H1 (cell line): ENCODE data around the gene AP5Z1. TPM values are rescaled to one million over a fixed set of nuclear protein-coding genes. Genes with fewer than 3 reads are reported as not detected.

Experiments used
- CTCF ChIA-PET: fragments of 300-600 bp; sonication (Branson Sonifier 250); formaldehyde crosslinking; loops from one replicate; lab custom pipeline; 2021; ENCODE audit not compliant: partially characterized antibody; lab: Charles Lee
- POLR2A ChIA-PET: fragments of 300-600 bp; sonication (Branson Sonifier 250); formaldehyde crosslinking; loops from one replicate; lab custom pipeline; 2021; ENCODE audit warnings: inconsistent platforms; ENCODE audit not compliant: partially characterized antibody; lab: Charles Lee
- DNase-seq, 2 experiments: peaks; one replicate each; pipeline versions ENCODE4 v3.0.0 to v3.0.0-alpha.2; 2010 to 2022; ENCODE audit warnings: low spot score in 2 of 2, low read depth in 1 of 2, mixed read lengths in 1 of 2
- FAIRE-seq: peaks from 2 replicates; lab custom pipeline; 2011; peaks lifted over from hg19 to GRCh38; lab: Jason Lieb, UNC
- H2AFZ ChIP-seq: 2 replicates; pipeline ENCODE4 v1.8.1; 2012; ENCODE audit warnings: low read length, inconsistent platforms
- H2AK5ac ChIP-seq: 2 replicates; pipeline ENCODE4 v1.6.1; 2013; ENCODE audit warnings: low read depth, low read length
- H2BK120ac ChIP-seq: replicated peaks from 2 replicates; pipeline ENCODE3; 2013; ENCODE audit warnings: low read depth, low read length, inconsistent platforms
- H2BK12ac ChIP-seq: 2 replicates; pipeline ENCODE4 v1.6.1; 2013; ENCODE audit warnings: low read depth, low read length
- H2BK15ac ChIP-seq: 2 replicates; pipeline ENCODE4 v1.6.1; 2013; ENCODE audit warnings: low read length
- H2BK20ac ChIP-seq: 2 replicates; pipeline ENCODE4 v1.6.1; 2013; ENCODE audit warnings: low read length
- H2BK5ac ChIP-seq: 2 replicates; pipeline ENCODE4 v1.6.1; 2013; ENCODE audit warnings: low read depth, low read length
- H3K14ac ChIP-seq: 2 replicates; pipeline ENCODE4 v1.6.1; 2013; ENCODE audit warnings: inconsistent platforms; ENCODE audit not compliant: insufficient read length
- H3K18ac ChIP-seq: 2 replicates; pipeline ENCODE4 v1.6.1; 2013; ENCODE audit warnings: low read length; ENCODE audit errors: extremely low read depth
- H3K23ac ChIP-seq: 2 replicates; pipeline ENCODE4 v1.6.1; 2013; ENCODE audit warnings: inconsistent platforms; ENCODE audit not compliant: insufficient read length
- H3K23me2 ChIP-seq: 2 replicates; pipeline ENCODE4 v1.6.1; 2013; ENCODE audit warnings: low read depth, low read length
- H3K27ac ChIP-seq: 2 replicates; pipeline ENCODE4 v1.6.1; 2011; ENCODE audit warnings: low read depth, low read length, inconsistent platforms
- H3K27me3 ChIP-seq, 4 experiments: replicated peaks in 1 of 4; 1 replicate in 1 of 4; 2 replicates in 3 of 4; pipeline versions ENCODE4 v1.6.1 to v1.8.1; 2011 to 2013; ENCODE audit warnings: low read length in 3 of 4, mild to moderate bottlenecking in 3 of 4, inconsistent platforms in 2 of 4, mixed read lengths in 2 of 4, moderate library complexity in 1 of 4; ENCODE audit not compliant: control insufficient read depth in 3 of 4, insufficient read depth in 3 of 4; ENCODE audit errors: extremely low read depth in 1 of 4
- H3K36me3 ChIP-seq, 4 experiments: 2 replicates each; pipeline versions ENCODE4 v1.6.1 to v1.8.1; 2011 to 2013; ENCODE audit warnings: mild to moderate bottlenecking in 4 of 4, low read length in 3 of 4, moderate library complexity in 2 of 4, control low read depth in 1 of 4, inconsistent platforms in 1 of 4; ENCODE audit not compliant: insufficient read depth in 4 of 4, control insufficient read depth in 2 of 4
- H3K4ac ChIP-seq: replicated peaks from 2 replicates; pipeline ENCODE3; 2013; ENCODE audit warnings: low read length, low read depth, mixed read lengths, inconsistent platforms; ENCODE audit not compliant: insufficient read length
- H3K4me1 ChIP-seq, 4 experiments: replicated peaks in 1 of 4; 1 replicate in 1 of 4; 2 replicates in 3 of 4; pipeline versions ENCODE4 v1.6.1 to v1.8.1; 2011 to 2013; ENCODE audit warnings: low read length in 3 of 4, inconsistent platforms in 2 of 4, mixed read lengths in 1 of 4; ENCODE audit not compliant: insufficient read depth in 4 of 4, control insufficient read depth in 3 of 4
- H3K4me2 ChIP-seq, 2 experiments: 2 replicates each; pipeline versions ENCODE4 v1.6.1 to v1.8.1; 2011 to 2013; ENCODE audit warnings: low read depth in 2 of 2, low read length in 2 of 2, control low read depth in 1 of 2, inconsistent platforms in 1 of 2, mild to moderate bottlenecking in 1 of 2; ENCODE audit not compliant: insufficient read depth in 1 of 2
- H3K4me3 ChIP-seq, 4 experiments: fragments of 200-600, 300-600 bp in 1 of 4; sonication (generic), shearing (Covaris generic), sonication (Bioruptor Twin) in 1 of 4; 2 replicates each; pipeline versions ENCODE4 v1.5.1 to v1.8.1; 2011 to 2016; ENCODE audit warnings: low read length in 4 of 4, low read depth in 3 of 4, control low read depth in 2 of 4, inconsistent platforms in 2 of 4, mild to moderate bottlenecking in 2 of 4, mixed read lengths in 1 of 4, moderate library complexity in 1 of 4; ENCODE audit not compliant: insufficient read depth in 2 of 4; ENCODE audit errors: extremely low read depth in 1 of 4
- H3K56ac ChIP-seq: replicated peaks from 2 replicates; pipeline ENCODE3; 2013; ENCODE audit warnings: low read depth, mild to moderate bottlenecking, mixed read lengths, low read length, inconsistent platforms; ENCODE audit not compliant: insufficient read length
- H3K79me1 ChIP-seq: 2 replicates; pipeline ENCODE4 v1.6.1; 2013; ENCODE audit warnings: low read depth, low read length, control low read depth
- H3K79me2 ChIP-seq, 2 experiments: 2 replicates each; pipeline versions ENCODE4 v1.6.1 to v1.8.1; 2012 to 2013; ENCODE audit warnings: low read length in 2 of 2, mild to moderate bottlenecking in 2 of 2, inconsistent platforms in 1 of 2; ENCODE audit not compliant: insufficient read depth in 2 of 2, control insufficient read depth in 1 of 2
- H3K9ac ChIP-seq, 4 experiments: replicated peaks in 1 of 4; 1 replicate in 1 of 4; 2 replicates in 3 of 4; pipeline versions ENCODE4 v1.6.1 to v1.8.1; 2011 to 2013; ENCODE audit warnings: low read depth in 3 of 4, low read length in 3 of 4, control low read depth in 2 of 4, mild to moderate bottlenecking in 2 of 4, moderate library complexity in 2 of 4, inconsistent platforms in 1 of 4; ENCODE audit errors: extremely low read depth in 1 of 4
- H3K9me3 ChIP-seq, 2 experiments: 2 replicates each; pipeline versions ENCODE4 v1.6.1 to v1.8.1; 2012 to 2013; ENCODE audit warnings: mild to moderate bottlenecking in 2 of 2, moderate library complexity in 2 of 2, control low read depth in 1 of 2, inconsistent platforms in 1 of 2, low read depth in 1 of 2, low read length in 1 of 2, mixed read lengths in 1 of 2; ENCODE audit not compliant: insufficient read depth in 2 of 2
- H4K20me1 ChIP-seq, 2 experiments: replicated peaks in 1 of 2; 2 replicates each; pipeline versions ENCODE3 to v1.8.1; 2011 to 2013; ENCODE audit warnings: inconsistent platforms in 2 of 2, low read length in 2 of 2, mild to moderate bottlenecking in 1 of 2; ENCODE audit not compliant: insufficient read depth in 2 of 2, control insufficient read depth in 1 of 2
- H4K5ac ChIP-seq: 2 replicates; pipeline ENCODE4 v1.6.1; 2013; ENCODE audit warnings: low read length, low read depth, mixed read lengths, inconsistent platforms; ENCODE audit not compliant: insufficient read length
- H4K8ac ChIP-seq: 2 replicates; pipeline ENCODE4 v1.8.0; 2013; ENCODE audit warnings: mild to moderate bottlenecking, moderate library complexity, low read length, inconsistent platforms; ENCODE audit not compliant: insufficient read depth; ENCODE audit errors: extremely low read depth
- H4K91ac ChIP-seq: replicated peaks from 2 replicates; pipeline ENCODE3; 2013; ENCODE audit warnings: low read length, mixed read lengths, inconsistent platforms; ENCODE audit not compliant: insufficient read length
- BCL11A ChIP-seq, 2 experiments: IDR thresholded peaks; one replicate each; pipeline ENCODE4 v1.6.1; 2011; ENCODE audit warnings: low read depth in 2 of 2, low read length in 2 of 2, mild to moderate bottlenecking in 2 of 2
- CHD2 ChIP-seq: IDR thresholded peaks from 2 replicates; pipeline ENCODE4 v1.6.1; 2012; ENCODE audit warnings: low read length, improper control_type of control experiment
- E2F6 ChIP-seq: IDR thresholded peaks from 2 replicates; pipeline ENCODE4 v1.6.1; 2012; ENCODE audit warnings: inconsistent platforms
- EP300 ChIP-seq, 2 experiments: IDR thresholded peaks; 1 replicate in 1 of 2; 2 replicates in 1 of 2; pipeline ENCODE4 v1.6.1; 2011 to 2012; ENCODE audit warnings: low read depth in 2 of 2, low read length in 2 of 2, mild to moderate bottlenecking in 2 of 2, borderline replicate concordance in 1 of 2, inconsistent platforms in 1 of 2, moderate library complexity in 1 of 2
- JUN ChIP-seq: IDR thresholded peaks from 2 replicates; pipeline ENCODE4 v1.6.1; 2011; ENCODE audit warnings: low read depth, mild to moderate bottlenecking, improper control_type of control experiment, low read length
- JUND ChIP-seq: IDR thresholded peaks from 2 replicates; pipeline ENCODE4 v1.6.1; 2011; ENCODE audit warnings: mild to moderate bottlenecking, improper control_type of control experiment, low read length
- KDM1A ChIP-seq: fragments of 200-600, 300-600 bp; sonication (generic); IDR thresholded peaks from 2 replicates; pipeline ENCODE4 v1.7.1; 2016; ENCODE audit warnings: mild to moderate bottlenecking, low read length, borderline replicate concordance
- POLR2AphosphoS5 ChIP-seq: IDR thresholded peaks from 2 replicates; pipeline ENCODE4 v1.6.1; 2011; ENCODE audit warnings: low read depth, low read length
- RFX5 ChIP-seq: IDR thresholded peaks from 2 replicates; pipeline ENCODE4 v1.6.1; 2011; ENCODE audit warnings: low read depth, low read length, improper control_type of control experiment, borderline replicate concordance
- RXRA ChIP-seq: IDR thresholded peaks from 2 replicates; pipeline ENCODE4 v1.6.1; 2011; ENCODE audit warnings: low read depth, mild to moderate bottlenecking, low read length, moderate library complexity; ENCODE audit not compliant: insufficient read depth
- SP4 ChIP-seq: IDR thresholded peaks from 2 replicates; pipeline ENCODE4 v1.6.1; 2012; ENCODE audit warnings: low read length, inconsistent platforms
- SRF ChIP-seq: IDR thresholded peaks from 2 replicates; pipeline ENCODE4 v1.6.1; 2011; ENCODE audit warnings: mild to moderate bottlenecking, low read depth, low read length, moderate library complexity
- SUZ12 ChIP-seq: fragments of 200-600 bp; sonication (generic); IDR thresholded peaks from 2 replicates; pipeline ENCODE4 v1.6.1; 2012; ENCODE audit warnings: mild to moderate bottlenecking, inconsistent platforms, low read length, moderate library complexity, mixed read lengths
- WGBS, 2 experiments: shearing (Covaris generic) in 1 of 2; methylation state at CpG; one replicate each; pipeline versions ENCODE4 v1.1.6 to v1.1.7; 2013 to 2015; ENCODE audit warnings: low lambda C conversion rate in 2 of 2, mixed read lengths in 2 of 2, inconsistent platforms in 1 of 2, low coverage in 1 of 2, missing lambda C conversion rate in 1 of 2; ENCODE audit not compliant: insufficient replicate concordance in 2 of 2, insufficient coverage in 1 of 2, insufficient read length in 1 of 2; ENCODE audit errors: extremely low coverage in 1 of 2, missing lambda C conversion rate in 1 of 2; 5-methylcytosine and 5-hydroxymethylcytosine counted together
- polyA plus RNA-seq, 7 experiments: library from polyadenylated mRNA; depleted of rRNA in 3 of 7; stranded (reverse) in 5 of 7; unstranded in 2 of 7; fragments of >200 nt in 5 of 7; fragments of 200-250 nt in 2 of 7; gene quantifications; 1 replicate in 5 of 7; 2 replicates in 1 of 7; 4 replicates in 1 of 7; pipeline versions ENCODE4 v1.2.1 to v1.2.3, GENCODE V29; 2011 to 2013; ENCODE audit warnings: missing spikeins in 2 of 7, mixed read lengths in 2 of 7
- total RNA-seq: library from RNA; stranded (reverse); fragmentation: NEBNext Ultra II Directional; extraction: Animal tissue kit (Norgen Biotek cat#: 25700); gene quantifications from 2 replicates; pipeline ENCODE4 v1.2.1, GENCODE V29; 2021

AP5Z1 gene
- total and polyA plus RNA-seq, 2 of the 8 experiments (the other 6 are each of a cell fraction or from before 2014, with no cell fraction given) = 24.0 to 24.7 TPM

GRCh38 chr7:4832711-4833110, 57.3 kb downstream of the AP5Z1 start:
- 95% methylated on average over 16 of the region's 16 CpGs; no CpG with 5 or more reads in 1 of the 2 experiments for WGBS, 2 experiments
- Histone ChIP-seq H3K56ac (no peak overlapping the region), H2BK15ac (no peak overlapping the region), H3K4ac (no peak overlapping the region), H3K36me3 (no peaks in the 10 kb centered on the region), H3K14ac (no peak overlapping the region), H2AFZ (no peak overlapping the region), H2BK20ac (no peak overlapping the region), H3K18ac (no peak overlapping the region), H2BK5ac (no peak overlapping the region), H2BK12ac (no peak overlapping the region), H3K27me3 (no peaks in the 10 kb centered on the region), H3K9ac (no peak overlapping the region), H4K5ac (no peak overlapping the region), H4K91ac (no peak overlapping the region), H4K20me1 (peaks cover 0 to 6% of the 10 kb centered on the region in 2 experiments), H3K23me2 (peaks cover 2% of the 10 kb centered on the region; the same call in 1 of the 2 replicates), H3K27ac (no peak overlapping the region), H2BK120ac (no peak overlapping the region), H2AK5ac (no peak overlapping the region), H3K4me3 (no peak overlapping the region), H3K79me1 (no peaks in the 10 kb centered on the region), H3K23ac (no peak overlapping the region), H3K9me3 (no peaks in the 10 kb centered on the region), H3K4me1 (peaks cover 0 to 4% (median 0%) of the 10 kb centered on the region in 4 experiments; a peak in 1 of 7 replicates), H4K8ac (no peak overlapping the region), H3K4me2 (no peak overlapping the region), H3K79me2 (no peaks in the 10 kb centered on the region)
- ChIA-PET POLR2A (no interaction called here), CTCF (interaction anchor here (0.8 to 5.4 kb wide), 7 partner anchors 11 to 254 kb away, joined by 3 to 62 read pairs (median 20); partner anchors contain the start of gene RADIL)
- DNase-seq = no peak
- TF ChIP-seq RXRA (no peak), SRF (no peak), POLR2AphosphoS5 (no peak), JUN (no peak), SUZ12 (no peak), KDM1A (no peak), JUND (no peak), CHD2 (no peak), BCL11A (IDR thresholded peaks at IDR 0.05; ENCODE audit: low read depth in 2 of 2, low read length in 2 of 2) (no peak), RFX5 (no peak), SP4 (no peak), E2F6 (no peak), EP300 (IDR thresholded peaks at IDR 0.05; ENCODE audit: borderline replicate concordance in 1 of 2, low read depth in 2 of 2, low read length in 2 of 2) (no peak)
- FAIRE-seq = no peak
